Fibroblast of peridontal ligament (primary cell): ENCODE data around the gene RNF187.

Source experiments
- DNase-seq: peaks from one replicate; pipeline ENCODE4 v3.0.0-alpha.2; 2010; ENCODE audit errors: extremely low read depth

The RNF187 gene

DNA sequence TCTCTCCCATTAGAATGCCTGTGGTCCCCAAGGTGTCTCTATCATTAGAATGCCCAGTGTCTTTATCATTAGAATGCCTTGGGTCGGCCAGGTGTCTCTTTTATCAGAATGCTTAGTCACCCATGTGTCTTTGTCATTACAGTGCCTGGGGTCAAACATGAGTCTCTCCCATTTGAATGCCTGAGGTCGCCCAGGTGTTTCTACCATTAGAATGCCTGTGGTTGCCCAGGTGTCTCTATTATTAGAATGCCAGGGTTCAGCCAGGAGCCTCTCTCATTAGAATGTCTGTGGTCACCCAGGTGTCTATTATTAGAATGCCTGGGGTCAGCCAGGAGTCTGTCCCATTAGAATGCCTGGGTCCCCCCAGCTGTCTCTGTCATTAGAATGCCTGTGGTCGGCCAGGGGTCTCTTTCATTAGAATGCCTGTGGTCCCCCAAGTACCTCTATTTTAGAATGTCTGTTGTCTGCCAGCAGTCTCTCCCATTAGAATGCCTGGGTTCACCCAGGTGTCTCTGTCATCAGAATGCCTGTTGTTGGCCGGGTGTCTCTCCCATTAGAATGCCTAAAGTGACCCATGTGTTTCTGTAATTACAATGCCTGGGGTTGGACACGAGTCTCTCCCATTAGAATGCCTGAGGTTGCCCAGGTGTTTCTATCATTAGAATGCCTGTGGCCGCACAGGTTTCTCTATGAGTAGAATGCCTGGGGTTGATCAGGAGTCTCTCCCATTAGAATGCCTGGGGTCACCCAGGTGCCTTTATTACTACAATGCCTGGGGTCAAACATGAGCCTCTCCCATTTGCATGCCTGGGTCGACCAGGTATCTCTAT lies 57.1 kb downstream of the RNF187 start:
- no peak for DNase-seq

DNA sequence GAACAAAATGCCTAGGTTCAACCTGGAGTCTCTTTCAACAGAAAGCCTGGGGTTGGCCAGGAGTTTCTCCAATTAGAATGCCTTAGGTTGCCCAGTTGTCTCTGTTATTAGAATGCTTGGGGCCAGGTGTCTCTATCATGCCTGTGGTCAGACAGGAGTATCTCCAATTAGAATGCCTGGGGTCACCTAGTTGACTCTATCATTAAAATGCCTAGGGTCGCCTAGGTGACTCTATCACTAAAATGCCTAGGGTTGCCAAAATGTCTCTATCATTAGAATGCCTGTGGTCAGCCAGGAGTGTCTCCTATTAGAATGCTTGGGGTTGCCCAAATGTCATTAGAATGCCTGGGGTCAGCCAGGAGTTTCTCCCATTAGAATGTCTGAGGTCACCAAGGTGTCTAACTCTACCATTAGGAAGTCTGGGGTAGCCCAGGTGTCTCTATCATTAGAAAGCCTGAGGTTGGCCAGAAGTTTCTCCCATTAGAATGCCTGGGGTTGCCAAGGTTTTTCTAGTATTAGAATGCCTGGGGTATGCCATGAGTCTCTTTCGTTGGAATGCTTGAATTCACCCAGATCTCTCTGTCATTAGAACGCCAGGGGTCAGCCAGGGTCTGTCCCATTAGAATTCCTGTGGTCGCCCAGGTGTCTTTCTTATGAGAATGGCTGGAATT lies 57.9 kb downstream of the RNF187 start:
- no peak for DNase-seq
